ENCODE measurements around the gene PCK1.

The PCK1 gene

DNA sequence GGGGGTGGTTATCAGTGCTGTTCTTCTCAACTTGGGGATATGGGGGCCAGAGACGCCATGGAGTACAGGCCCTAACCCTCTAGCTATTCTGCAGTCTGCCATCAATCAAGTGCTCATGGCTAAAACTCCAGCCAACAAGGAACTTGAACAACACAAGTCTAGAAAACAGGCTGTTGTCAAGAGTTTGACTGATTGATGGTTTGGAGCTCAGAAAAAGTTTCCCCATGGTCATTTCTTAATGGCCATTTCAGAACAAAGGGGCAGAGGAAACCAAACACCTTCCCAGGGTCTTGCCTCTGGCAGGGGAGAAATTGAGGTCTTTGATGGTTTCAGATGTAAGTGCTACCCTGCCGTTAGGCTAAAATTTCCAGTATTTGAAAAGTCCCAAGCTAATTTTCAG lies 15.1 kb downstream of the PCK1 start:
- no peak for DNase-seq

DNA sequence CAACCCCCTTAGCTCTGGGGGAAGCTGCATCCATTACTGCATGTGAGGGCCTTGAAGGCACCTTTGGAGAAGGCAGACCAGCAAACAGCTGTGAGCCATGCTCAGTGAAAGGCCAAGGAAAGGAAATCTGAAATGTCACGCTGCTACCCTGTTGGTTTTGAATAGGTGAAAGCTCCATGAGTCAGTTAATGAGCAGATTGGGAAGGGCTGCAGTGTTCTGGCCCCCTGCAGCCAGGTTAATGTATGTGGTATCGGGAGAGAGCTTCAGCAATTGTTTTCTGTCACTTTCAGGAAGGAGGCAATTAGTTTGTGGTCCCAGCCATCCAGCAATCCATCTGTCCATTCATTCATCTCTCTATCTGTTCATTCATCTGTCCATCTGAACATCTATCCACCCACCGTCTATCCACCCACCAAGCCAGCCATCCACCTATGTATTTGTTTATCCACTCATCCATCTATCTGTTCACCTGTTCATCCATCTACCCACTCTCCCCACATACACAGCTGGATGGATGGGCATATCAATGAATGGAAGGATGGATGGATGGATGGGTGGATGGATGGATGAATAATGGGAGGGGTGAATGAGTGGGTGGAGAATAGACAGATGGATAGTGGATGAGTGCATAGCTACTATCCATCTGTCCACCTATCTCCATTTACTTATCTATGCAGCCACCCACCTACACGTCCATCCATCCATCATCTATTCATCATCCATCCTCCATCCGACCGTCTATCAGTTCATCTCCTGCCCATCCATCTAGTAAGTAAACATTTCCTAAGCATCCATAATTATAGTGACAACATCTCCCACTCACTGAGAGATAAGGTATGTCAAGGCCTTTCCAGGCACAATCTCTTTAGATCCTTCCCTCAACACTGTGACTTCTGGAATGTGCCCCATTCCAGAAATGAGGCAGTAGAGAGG lies 16.0 kb downstream of the PCK1 start:
- DNase-seq: no peak

DNA sequence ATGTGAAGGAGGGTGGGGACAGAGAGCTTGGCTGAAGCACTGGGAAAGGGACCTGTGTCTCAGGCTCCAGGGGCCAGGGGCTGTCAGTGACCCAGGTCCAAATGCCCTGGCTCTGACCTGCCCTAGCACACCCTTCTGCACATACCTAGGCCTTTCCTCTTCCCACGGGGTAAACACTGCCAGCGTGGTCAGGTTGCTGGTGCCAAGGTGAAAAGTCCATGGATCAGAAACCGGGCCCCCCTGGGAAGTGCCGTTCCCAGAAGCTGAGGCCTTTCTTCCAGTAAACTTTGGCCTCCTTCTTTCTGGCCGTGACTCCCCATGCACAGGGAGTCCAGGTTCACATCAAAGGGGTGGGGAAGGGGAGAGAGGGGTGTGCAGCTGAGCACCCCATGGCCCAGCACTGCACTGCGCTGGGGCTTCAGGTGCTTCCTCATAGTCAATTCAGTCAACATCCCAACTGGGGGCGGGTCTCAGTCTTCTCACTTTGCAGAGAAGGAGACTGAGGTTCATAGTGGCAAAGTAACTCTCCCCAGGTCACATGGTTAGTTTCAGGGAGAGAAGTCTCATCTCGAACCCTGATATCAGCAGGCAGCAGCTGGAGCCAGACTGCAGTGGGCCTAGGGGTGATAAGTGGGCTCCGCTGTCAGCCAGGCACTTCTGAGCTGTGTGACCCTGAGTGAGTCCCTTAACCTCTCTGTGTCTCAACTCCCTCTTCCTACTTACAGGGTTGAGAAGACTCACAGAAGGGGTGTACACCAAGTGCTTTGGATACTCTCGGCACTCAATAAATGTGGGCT lies 17.0 kb downstream of the PCK1 start:
- DNase-seq: no peak

DNA sequence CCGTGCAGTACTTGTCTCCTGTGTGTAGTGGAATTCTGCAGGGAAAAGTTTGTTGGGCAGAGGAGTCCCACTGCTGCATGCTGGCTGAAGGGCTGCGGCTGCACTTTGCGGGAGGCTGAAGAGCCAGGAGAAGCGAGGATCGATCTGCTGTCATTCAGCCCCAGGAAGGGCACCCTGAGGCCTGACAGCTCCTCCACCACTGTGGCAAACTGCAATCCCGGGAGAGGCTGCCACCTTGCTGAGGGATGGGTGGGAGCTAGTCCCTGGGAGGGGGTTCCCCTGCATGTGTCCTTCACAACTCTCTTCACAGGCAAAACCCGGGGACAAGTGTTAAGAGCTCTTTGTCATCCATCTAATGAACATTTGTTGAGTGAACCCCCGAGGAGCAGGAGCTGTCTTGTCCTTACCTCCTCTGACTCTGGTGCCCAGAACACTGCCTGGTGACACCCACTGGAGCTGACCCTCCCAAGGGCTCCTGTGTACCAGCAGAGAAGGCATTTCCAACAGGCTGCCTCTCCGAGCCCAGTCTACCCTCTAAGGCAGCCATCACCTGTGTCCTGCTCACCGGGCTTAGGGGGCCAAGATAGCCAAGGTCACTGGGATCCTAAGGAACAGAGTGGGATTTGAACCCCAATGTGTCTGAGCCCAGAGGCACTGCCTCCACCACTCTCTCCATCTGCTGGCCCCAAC lies 17.7 kb downstream of the PCK1 start:
- no peak for DNase-seq

DNA sequence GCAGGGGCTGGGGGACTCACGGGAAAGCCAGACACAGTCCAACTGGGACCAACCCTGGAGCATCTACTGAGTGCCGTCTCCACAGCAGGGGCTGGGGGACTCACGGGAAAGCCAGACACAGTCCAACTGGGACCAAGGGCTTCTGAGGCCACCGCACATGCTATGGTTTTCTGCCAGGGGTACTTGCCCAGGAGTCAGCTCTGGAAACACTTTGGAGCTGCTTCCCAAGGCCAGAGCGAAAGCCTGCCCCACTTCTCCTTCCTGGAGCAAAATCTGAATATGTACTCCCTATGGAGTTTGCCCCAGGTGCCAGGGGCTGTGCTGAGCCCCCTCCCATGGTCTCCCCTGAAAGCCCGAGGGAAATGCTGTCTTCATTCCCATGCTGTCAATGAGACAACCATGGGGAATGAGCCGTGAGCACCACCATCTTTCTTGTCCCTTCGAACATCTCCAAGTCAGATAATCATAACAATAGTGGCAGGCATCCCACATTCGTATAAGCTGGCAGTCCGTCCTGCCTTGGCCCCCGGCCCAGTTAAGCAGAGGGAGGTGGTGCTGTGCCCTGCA lies 18.5 kb downstream of the PCK1 start:
- DNase-seq: no peak

DNA sequence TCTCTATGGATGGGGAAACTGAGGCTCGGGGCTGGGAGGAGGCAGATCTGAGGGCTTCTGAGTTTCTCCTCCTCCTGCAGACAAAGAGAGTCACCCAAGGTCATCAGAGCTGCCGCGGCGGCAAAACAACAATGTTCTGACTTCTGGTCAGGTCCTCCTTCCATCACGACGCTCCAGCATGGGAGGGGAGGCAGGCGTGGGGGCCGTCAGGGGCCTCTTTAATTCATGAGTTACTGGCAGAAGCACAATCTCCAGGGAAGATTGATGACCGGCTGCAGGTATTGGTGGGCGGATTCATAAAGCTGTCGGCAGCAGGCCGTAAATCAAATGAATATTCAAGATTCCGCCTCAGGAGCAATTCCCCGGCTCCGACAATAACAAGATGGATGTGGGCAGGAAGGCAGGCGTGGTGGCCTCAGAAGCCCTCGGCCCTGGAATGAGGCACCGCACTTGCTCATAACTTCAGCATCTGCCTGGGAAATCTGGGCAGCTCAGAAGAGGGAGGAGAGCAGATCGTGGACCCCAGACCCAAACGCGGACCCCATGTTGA lies 19.1 kb downstream of the PCK1 start:
- DNase-seq: no peak

DNA sequence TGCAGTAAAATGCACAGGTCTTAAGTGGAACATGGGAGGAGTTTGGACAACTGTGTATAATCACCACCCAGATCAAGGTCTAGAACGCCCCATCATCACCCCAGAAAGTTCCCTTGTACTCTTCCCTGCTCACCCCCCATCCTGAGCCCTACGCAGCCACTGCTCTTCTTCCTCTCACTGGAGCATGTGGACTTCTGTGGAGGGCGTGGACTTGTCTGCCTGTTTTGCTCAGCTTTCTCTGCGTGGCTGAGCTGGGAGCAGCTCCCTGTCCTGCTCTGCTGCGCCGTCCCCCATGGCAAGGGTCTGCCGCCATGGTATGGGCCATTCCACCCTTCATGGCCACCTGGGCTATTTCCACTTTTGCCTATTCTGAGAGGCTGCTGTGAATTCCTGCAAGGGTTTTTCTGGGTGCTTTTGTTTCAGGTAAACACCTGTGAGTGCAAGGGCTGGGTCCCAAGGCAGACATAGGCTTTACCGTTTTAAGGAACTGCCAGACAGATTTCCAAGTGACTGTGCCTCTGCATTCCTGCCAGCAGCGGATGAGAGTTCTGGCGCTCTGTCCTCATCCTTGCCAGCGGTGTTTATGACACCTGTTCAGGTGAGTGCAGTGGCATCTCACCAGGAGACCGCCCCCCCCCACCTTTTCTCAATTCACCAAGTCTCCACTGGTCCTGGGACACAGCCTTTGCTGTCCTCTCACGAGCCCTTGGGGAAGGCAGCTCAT lies 19.7 kb downstream of the PCK1 start:
- DNase-seq: no peak

DNA sequence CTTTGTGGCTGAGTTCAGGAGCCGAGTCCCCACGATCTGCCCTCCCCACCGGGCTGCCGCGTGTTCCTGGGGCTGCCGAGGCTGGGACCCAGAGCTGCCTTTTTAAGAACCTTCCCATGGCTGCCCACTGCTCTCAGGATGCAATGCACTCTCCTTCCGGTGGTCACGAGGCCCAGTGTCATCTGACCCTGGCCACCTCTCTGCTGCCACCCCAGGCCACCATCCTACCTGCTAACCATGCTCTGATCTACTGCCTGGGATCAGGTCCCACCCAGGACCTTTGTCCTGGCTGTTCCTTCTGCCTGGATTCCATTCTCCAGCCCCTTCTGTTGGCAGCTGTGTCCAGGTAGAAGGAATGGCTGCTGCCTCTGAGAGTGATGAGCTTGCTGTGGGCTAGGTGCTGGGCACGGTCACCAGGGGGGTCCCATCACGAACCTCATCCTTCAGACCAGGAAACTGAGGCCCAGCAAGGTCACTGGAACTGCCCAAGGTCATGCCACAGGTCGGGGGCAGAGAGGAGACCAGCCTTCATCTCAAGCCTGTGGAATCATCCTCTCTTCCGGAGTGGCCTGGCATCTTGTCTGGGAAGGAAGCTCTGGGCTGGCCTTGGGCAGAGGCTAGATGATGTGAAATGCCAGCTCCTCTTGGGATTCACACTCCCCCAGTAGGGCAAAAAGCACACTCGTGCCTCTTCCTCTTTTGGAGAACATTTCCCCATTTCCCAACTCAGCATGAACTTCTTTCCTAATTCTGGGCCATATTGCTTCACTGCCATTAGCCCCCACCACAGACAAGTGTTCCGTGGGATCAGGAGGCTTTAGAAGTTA lies 20.5 kb downstream of the PCK1 start:
- no peak for DNase-seq

DNA sequence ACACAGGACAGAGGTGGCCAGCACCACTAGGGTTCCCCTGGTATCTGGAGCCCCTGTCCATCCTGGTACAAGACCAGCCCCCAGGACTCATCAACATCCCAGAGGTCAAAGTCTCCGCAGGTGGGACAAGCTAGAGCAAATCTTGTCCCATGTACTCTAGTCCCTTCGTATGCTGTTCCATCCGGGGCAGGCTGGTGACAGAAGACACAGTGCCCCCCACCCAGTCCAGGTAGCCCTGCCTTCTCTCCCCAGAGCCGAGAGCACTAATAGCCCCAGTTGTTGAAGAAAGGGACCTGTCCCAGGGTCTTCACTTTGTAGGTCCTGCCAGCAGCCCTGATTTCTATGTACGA lies 21.1 kb downstream of the PCK1 start:
- DNase-seq: no peak

DNA sequence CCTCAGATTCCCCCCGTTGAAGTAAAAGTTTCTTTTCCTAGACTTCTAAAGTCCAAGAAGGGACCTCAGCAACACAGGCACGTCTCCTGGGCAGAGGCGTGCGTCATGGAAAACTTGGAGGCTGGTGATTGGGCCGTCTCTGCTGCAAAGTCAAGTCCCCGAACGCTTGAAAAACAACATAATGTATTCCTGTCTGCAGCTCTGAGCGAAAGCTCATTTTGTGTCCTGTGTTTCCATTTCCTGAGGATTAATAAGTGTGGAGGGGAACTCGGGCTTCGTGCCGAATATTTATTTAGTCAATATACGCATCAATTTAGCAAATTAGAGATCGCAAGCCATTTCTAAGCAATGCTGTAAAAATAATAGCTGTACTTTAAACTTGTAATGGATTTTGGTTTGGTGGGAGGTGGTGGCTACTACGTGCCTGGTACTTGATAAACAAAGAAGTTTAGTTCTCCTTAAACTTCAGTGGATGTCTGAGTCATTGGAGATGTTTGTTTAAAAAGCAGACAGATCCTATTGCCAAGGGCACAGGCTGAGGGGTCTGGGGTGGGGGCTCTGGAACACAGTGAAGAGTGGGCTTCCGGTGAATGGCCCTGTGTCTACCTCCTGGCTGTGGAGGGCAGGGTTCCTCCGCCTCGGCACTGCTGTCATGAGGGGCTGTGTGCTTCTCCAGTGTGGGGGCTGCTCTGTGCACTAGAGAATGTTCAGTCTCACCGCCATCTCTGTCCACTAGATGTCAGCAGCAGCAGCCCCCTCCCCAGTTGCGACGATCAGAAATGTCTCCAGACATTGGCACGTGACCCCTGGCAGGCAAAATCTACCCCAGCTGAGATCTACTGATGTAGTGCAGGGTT lies 21.8 kb downstream of the PCK1 start:
- peak in 27 of 51 donors; percentile 9 to 78 (median 32) for DNase-seq

DNA sequence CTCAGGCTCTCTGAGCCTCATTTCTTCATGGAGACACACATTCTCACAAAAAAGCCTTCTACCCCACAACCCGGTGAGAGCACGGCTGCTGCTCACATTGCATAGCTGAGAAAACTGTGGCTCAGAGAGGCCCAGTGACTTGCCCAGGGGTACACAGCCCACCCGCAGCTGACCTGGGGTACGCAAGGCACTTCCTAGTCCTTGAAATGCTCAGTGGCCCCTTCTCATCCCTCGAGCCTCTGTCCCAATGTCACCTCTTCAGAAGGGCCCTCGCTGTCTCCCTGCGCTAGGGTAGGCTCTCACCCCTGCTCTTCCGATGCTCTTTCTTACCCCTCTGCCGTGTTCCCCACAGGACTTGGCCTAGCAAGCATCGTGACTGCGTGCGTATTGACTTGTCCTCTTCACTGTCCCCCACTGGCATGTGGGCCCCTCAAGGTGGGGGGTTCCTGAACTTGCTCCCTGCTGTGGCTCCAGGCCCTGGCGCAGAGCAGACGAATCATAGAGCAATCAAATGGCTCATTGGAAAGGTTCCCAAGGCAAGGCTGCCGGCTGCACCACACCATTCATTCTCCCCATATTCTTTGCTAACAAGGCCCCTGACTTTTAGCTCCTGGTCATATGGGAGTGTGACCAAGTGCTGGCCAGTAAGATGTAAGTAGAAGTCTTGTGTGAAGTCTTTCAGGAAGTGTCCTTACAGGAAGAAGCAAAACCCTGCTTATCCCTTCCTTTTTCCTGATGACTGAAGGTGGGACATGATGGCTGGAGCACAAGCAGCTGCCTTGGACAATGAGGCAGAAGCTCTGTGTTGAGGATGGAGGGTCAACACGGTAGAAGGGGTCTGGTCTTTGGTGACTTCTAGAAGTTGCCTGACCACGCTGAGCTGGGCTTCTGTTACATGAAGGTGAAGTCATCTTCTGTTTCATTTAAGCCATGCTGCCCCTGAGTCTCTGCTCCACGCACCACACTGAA lies 22.7 kb downstream of the PCK1 start:
- DNase-seq: no peak

DNA sequence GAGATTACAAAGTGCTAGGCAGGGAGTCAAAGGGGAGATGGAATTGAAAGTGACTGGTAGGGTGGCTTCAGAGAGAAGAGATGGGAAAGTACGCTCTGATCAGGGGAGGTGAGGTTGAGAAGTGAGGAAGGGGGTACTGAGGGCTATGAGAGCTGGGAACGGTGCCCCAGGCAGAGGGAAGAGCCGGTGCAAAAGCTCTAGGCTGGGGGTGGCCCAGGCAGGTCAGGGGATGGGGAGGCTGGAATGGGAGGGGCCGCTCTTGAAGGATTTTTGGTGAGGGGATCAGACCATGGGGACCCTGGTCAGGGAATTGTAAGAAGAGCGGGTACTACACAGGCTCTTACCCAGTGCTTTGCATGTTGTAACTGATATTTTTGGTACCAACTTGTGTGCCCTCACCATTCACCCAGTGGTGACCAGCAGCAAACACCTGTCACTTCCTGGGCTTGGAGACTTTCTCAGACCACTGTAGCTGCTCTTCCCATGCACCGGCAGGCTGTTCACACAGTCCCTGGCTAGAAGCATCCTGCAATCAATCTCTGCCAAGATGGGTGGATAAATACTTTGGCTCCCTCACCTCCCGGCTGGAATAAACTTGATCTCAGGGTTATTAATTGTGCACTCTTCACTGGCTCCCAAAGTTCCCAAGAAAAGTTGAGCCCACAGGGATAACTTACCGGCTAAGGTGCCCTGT lies 24.0 kb downstream of the PCK1 start:
- DNase-seq: no peak

DNA sequence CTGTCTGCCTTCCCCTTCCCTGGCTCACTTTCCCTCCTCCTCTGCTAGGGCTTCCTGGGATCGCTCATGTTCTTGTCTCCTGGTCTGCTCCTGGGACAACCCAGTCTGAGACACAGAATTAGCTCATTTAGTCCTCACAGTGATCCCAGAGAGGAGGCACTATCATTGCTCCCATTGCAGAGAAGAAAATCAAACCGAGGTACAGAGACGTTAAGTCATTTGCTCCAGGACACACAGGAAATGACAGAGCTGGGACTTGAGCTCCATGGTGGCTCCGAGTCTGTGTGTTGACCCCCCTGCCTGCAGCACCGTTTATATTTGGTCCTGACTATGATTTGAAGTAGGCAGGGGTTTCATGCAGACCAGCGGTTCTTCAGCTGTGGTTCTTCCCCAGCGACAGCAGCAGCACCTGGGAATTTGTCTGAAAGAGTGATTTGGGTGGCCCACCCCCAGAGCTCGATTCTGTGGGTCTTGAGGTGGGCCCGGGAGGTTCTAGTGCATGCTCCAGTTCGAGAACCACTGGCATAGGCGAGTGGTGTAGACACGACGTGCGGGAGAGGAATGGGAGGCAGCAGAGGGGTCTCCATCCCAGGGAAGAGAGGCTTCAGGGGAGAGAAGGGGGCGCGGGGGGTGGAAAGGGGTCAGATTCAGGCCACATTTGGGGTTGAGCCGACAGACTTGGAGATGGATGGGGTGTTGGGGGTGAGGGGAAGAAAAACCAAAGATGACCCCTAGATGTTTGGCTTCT lies 24.7 kb downstream of the PCK1 start:
- no peak for DNase-seq

DNA sequence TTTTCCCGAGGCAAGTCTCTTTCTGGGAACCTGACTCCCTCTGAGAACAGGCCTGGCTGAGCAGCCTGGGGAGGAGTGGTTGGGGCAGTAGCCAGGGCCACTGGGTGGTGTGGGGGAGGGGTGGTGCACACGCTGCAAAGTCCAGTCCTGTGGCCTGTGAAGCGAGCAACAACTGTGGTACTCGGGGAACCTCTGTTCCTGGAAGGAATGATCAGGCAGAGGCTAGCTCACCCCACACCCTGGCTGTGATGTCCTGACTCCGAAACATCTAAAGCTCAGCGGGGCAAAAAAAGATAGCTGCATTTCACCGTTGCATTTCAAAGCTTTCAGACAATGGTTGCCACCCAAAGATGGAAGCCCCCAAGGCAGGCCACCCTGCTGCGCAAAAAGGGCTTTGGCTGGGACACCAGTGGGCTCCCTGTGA lies 25.5 kb downstream of the PCK1 start:
- DNase-seq: peak in 18 of 51 donors; percentile 5 to 59 (median 22)

DNA sequence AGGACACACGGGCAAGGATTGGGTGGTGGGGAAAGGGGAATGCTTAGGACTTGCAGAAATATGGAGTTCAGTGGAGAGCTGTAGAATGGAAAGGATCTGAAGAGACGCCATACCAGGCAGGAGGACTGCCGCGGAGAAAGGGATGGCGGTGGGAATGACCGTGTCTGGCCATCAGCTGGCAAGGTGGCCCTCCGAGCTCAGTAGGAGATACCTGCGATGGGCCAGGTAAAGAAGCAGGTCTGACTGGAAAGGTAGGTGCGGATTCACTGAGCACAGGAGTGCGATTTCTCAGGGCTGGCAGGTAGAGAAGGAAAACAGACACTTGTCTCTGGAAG lies 26.0 kb downstream of the PCK1 start:
- DNase-seq: no peak

DNA sequence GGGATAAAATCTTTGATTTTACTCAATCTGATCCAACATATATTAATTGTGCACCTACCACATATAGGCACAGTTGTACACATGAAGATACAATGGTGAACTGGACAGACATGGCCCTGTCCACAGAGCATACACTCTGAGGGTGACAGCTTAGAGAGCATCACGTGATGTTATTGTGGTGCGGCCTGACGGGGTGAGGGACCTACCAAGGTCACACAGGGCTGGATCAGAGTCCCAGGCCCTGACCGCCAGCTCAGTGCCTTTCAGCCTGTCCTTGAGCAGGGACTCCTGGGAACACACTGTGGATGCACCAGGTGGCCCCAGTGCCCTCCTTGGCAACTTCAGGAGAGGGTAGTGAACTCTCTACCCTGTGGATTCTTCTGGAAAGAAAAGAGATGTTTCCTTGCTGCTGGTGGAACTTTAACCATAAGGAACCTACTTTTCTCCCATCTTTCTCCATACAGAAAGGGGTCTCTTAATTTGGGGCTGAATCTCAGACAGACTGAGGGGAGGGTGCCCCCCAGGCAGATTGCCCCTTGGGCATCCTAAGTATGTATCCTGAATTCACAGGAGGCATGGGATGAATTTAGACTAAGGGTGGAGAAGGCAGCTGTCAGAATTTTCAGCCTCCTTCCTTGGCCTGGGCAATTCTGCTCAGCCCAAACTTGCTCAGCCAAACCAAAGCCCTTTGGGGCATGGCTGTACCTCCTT lies 26.5 kb downstream of the PCK1 start:
- DNase-seq: no peak
